Measurements from ENCODE around the gene COMMD10. TPM values are rescaled to one million over a fixed set of nuclear protein-coding genes. Genes with fewer than 3 reads are reported as not detected.

The COMMD10 gene
- total RNA-seq, 4 donors from 2014 or later, result 14.2 to 113 (median 32.3) TPM

DNA sequence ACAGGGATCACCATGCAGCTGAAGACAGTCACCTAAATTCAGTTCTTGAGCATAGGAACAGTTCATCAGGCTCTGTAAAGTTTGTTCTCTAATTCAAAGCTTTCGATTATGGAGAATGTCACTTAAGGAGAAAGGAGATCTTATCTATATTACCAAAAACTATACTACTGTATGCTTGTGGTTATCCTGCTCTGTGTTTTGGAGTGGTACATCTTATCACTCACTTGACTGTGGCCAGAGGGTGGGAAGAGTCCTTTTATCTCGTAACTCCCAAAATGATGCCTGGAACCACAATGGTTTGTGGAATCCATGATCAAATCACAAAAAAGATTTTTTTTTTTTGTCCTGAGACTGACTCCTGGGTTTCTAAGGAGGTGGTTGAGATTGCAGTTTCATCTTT lies 230.7 kb downstream of the COMMD10 start:
- H3K27ac ChIP-seq, result no peak overlapping the region
- no peaks in the 10 kb centered on the region for H3K9me3 ChIP-seq
- no peaks in the 10 kb centered on the region for H3K27me3 ChIP-seq
- peaks cover 0 to 13% (median 0%) of the 10 kb centered on the region in 3 donors for H3K36me3 ChIP-seq
- TF ChIP-seq CTCF (IDR thresholded peaks at IDR 0.05), result no peak
- TF ChIP-seq POLR2A (IDR thresholded peaks at IDR 0.05), result no peak
- H3K4me3 ChIP-seq, result no peak overlapping the region
- H3K4me1 ChIP-seq, result no peaks in the 10 kb centered on the region
- DNase-seq, result no peak

DNA sequence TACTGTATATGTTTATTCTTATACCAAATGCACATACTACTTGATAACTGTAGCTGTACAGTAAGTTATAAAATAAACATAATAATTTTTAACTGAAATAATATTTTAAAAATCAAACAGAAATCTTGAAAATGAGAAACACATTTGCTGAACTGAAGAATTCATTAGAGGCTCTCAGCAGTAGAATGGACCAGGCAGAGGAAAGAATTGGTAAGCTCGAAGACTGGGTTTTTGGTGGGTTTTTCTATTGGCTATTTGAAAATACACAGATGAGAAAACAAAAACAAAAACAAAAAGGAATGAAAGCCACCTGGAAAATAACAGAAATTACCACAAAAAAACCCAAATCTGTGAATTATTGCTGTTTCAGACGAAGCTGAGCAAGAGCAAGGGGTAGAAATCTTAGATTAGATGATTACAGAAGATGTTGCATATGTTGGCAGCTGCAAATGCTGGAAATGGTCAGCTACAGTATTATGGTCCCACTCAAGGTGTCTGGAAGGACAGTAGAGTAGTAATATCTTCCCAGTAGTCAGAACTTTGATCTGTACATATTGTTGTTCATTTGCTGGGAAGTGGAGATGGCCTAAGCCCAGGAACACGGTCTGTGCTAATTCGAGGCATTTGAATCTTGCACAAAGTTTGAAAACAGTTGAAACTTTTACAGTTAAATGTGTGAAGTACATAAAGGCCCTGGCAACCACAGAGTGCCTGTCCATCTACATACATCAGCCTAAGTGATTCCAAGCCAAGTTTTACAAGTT lies 233.4 kb downstream of the COMMD10 start:
- no peak overlapping the region for H3K4me3 ChIP-seq
- H3K9me3 ChIP-seq, result no peaks in the 10 kb centered on the region
- H3K4me1 ChIP-seq, result no peaks in the 10 kb centered on the region
- no peak for TF ChIP-seq POLR2A (IDR thresholded peaks at IDR 0.05)
- no peak for TF ChIP-seq CTCF (IDR thresholded peaks at IDR 0.05)
- DNase-seq, result no peak
- H3K36me3 ChIP-seq, result peaks cover 0 to 13% (median 0%) of the 10 kb centered on the region in 3 donors
- no peak overlapping the region for H3K27ac ChIP-seq
- no peaks in the 10 kb centered on the region for H3K27me3 ChIP-seq

DNA sequence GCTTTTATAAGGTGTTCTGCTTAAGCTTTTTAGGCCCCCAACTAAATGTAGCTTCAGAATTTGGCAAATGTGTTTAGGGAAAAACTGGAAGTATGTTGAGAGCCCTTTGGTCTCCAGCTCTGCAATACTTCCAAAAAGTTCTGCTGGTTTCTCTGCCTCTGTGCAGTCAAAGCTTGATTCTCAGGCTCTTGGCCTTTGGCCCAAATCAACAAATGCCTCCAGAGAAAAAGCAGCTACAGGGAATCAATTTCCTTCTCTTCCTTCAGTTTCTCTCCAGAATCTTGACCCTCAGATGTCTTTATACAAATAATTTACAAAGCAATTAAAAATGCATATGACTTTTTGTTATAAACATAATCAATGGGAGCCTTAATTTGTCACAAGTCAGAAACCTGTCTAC lies 235.7 kb downstream of the COMMD10 start:
- Histone ChIP-seq H3K36me3 (peaks cover 0 to 7% (median 0%) of the 10 kb centered on the region in 3 donors), H3K4me1 (no peaks in the 10 kb centered on the region), H3K27ac (no peak overlapping the region), H3K4me3 (no peak overlapping the region), H3K27me3 (no peaks in the 10 kb centered on the region), H3K9me3 (no peaks in the 10 kb centered on the region)
- TF ChIP-seq POLR2A (IDR thresholded peaks at IDR 0.05) (no peak), CTCF (IDR thresholded peaks at IDR 0.05) (no peak)
- no peak for DNase-seq

DNA sequence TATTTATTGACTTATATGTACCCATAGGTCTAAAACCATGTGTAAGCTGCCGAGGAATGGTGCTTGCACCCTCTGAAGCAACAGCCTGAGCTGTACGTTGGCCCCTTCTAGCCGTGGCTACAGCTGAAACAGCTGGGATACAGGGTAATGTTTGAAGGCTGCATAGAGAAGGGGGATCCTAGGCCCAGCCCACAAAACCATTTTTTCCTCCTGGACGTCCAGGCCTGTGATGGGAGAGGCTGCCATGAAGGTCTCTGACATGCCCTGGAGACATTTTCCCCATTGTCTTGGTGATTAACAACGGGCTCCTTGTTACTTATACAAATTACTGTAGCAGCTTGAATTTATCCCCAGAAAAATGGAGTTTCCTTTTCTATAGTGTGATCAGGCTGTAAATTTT lies 244.7 kb downstream of the COMMD10 start:
- no peak overlapping the region for H3K4me3 ChIP-seq
- peaks cover 0 to 20% (median 3%) of the 10 kb centered on the region in 4 donors for H3K9me3 ChIP-seq
- peaks cover 0 to 10% (median 0%) of the 10 kb centered on the region in 3 donors for H3K36me3 ChIP-seq
- H3K27me3 ChIP-seq, result no peaks in the 10 kb centered on the region
- no peak for DNase-seq
- H3K27ac ChIP-seq, result no peak overlapping the region
- TF ChIP-seq POLR2A (IDR thresholded peaks at IDR 0.05) (no peak), CTCF (IDR thresholded peaks at IDR 0.05) (no peak)
- no peaks in the 10 kb centered on the region for H3K4me1 ChIP-seq

DNA sequence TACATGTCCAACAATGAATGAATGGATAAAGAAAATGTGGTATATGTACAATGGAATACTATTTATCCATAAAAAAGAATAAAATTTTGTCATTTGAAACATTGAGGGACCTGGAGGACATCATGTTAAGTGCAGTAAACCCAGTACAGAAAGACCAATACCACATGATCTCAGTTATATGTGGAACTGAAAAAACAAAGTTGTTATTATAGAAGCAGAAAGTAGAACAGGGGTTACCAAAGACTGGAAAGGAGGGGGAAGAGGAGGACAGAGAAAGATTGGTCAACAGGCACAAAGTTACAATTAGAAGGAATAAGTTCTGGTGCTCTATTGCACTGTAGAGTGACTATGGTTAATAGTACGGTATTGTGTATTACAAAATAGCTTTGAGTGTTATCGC lies 256.0 kb downstream of the COMMD10 start:
- Histone ChIP-seq H3K4me3 (no peak overlapping the region), H3K4me1 (no peaks in the 10 kb centered on the region), H3K9me3 (peaks cover 0 to 6% (median 0%) of the 10 kb centered on the region in 4 donors), H3K27me3 (no peaks in the 10 kb centered on the region), H3K27ac (no peak overlapping the region), H3K36me3 (no peaks in the 10 kb centered on the region)
- TF ChIP-seq POLR2A (IDR thresholded peaks at IDR 0.05) (no peak), CTCF (IDR thresholded peaks at IDR 0.05) (no peak)
- no peak for DNase-seq

Small RNAs within 50 kb of the gene (small RNA-seq; reads per million reads assigned to genes)
- gene HMGN2P27 (0 reads per million in 2 donors), gene RNU6-644P (0 reads per million in 2 donors)

Other genes starting within 250 kb of the COMMD10 start
- 10 to 100 TPM; 37.1 to 46.1 (median 41.8) TPM for gene ATG12, start 243.5 kb upstream of the COMMD10 start, total RNA-seq
- gene AP3S1, start 243.1 kb upstream of the COMMD10 start, total RNA-seq, result 100 to 1,000 TPM in 1 of 4 donors, 10 to 100 TPM in 3; 47.2 to 113 (median 77.9) TPM
- gene LVRN, start 122.5 kb upstream of the COMMD10 start, total RNA-seq, result 10 to 100 TPM in 1 of 4 donors, 1 to 10 TPM in 3; 2.7 to 10.6 (median 4.9) TPM
- not detected for gene ARL14EPL, start 52.6 kb upstream of the COMMD10 start, total RNA-seq

All from Peyer's patch (tissue), 4 donors.